Endodermal cell (in vitro differentiated cells): Measurements from ENCODE around the gene SHOC2. TPM values are rescaled to one million over a fixed set of nuclear protein-coding genes. Genes with fewer than 3 reads are reported as not detected.
A peak's percentile ranks its signal among the peaks of the same experiment; 100 is the strongest.

Experiments
- DNase-seq: peaks from one replicate; pipeline ENCODE4 v3.0.0-alpha.2; 2017
- H3K27ac ChIP-seq: 2 replicates; pipeline ENCODE4 v1.5.1; 2013; ENCODE audit warnings: mild to moderate bottlenecking, low read depth, low read length, moderate library complexity
- H3K27me3 ChIP-seq: 2 replicates; pipeline ENCODE4 v1.6.1; 2013; ENCODE audit warnings: mild to moderate bottlenecking, low read length, moderate library complexity; ENCODE audit not compliant: insufficient read depth, control insufficient read depth, poor library complexity, severe bottlenecking
- H3K36me3 ChIP-seq: 2 replicates; pipeline ENCODE4 v1.7.0; 2013; ENCODE audit warnings: mild to moderate bottlenecking, low read length, moderate library complexity; ENCODE audit not compliant: control insufficient read depth, insufficient read depth
- H3K4me1 ChIP-seq: one replicate; pipeline ENCODE4 v1.7.0; 2013; ENCODE audit warnings: low read length; ENCODE audit not compliant: control insufficient read depth, insufficient read depth
- H3K4me3 ChIP-seq: 2 replicates; pipeline ENCODE4 v1.5.1; 2013; ENCODE audit warnings: mild to moderate bottlenecking, low read length, moderate library complexity
- H3K9ac ChIP-seq: 2 replicates; pipeline ENCODE4 v1.6.1; 2013; ENCODE audit warnings: mild to moderate bottlenecking, low read length, moderate library complexity; ENCODE audit not compliant: poor library complexity, severe bottlenecking; ENCODE audit errors: extremely low read depth
- H3K9me3 ChIP-seq: 2 replicates; pipeline ENCODE4 v1.6.1; 2013; ENCODE audit warnings: mild to moderate bottlenecking, low read length, moderate library complexity; ENCODE audit not compliant: control insufficient read depth
- H3K27ac Mint-ChIP-seq: 2 replicates; pipeline ENCODE4 v1.8.0; 2020; ENCODE audit warnings: mixed read lengths
- H3K27me3 Mint-ChIP-seq: 2 replicates; pipeline ENCODE4 v1.8.0; 2021; ENCODE audit warnings: mild to moderate bottlenecking, mixed read lengths; ENCODE audit not compliant: insufficient read depth
- H3K36me3 Mint-ChIP-seq: 2 replicates; pipeline ENCODE4 v1.8.0; 2020; ENCODE audit warnings: low read depth, mixed read lengths
- H3K4me1 Mint-ChIP-seq: 2 replicates; pipeline ENCODE4 v1.8.0; 2020; ENCODE audit warnings: mixed read lengths
- H3K4me3 Mint-ChIP-seq: 2 replicates; pipeline ENCODE4 v1.8.0; 2020; ENCODE audit warnings: mild to moderate bottlenecking, moderate library complexity, mixed read lengths
- H3K9me3 Mint-ChIP-seq: 2 replicates; pipeline ENCODE4 v1.8.0; 2020; ENCODE audit warnings: mild to moderate bottlenecking, mixed read lengths
- WGBS, 2 experiments: methylation state at CpG; one replicate each; pipeline versions ENCODE4 v1.1.5 to v1.1.7; 2013; ENCODE audit warnings: missing lambda C conversion rate in 2 of 2, mixed read lengths in 1 of 2; ENCODE audit not compliant: insufficient coverage in 1 of 2, insufficient read length in 1 of 2; 5-methylcytosine and 5-hydroxymethylcytosine counted together
- total RNA-seq, 2 donors: library from RNA; stranded (reverse); fragmentation: NEBNext Ultra II Directional in 1 of 2; extraction: Animal tissue kit (Norgen Biotek cat#: 25700) in 1 of 2; gene quantifications; 2 replicates in 1 of 2; 3 replicates in 1 of 2; pipeline ENCODE4 v1.2.1, GENCODE V29; 2021
- TF ChIP-seq, protein P1 (sequence below): fragments of 200-600 bp; sonication (generic); conservative IDR thresholded peaks from 2 replicates; pipeline ENCODE4 v1.5.0; 2021; ENCODE audit warnings: antibody characterized with exemption, mild to moderate bottlenecking

Gene SHOC2
- total RNA-seq, 2 donors from 2014 or later = 38.4 to 49.6 TPM

GRCh38 chr10:111035542-111035941, 116.1 kb downstream of the SHOC2 start:
- Histone ChIP-seq H3K36me3 (peaks cover 6% of the 10 kb centered on the region), H3K9me3 (peaks cover 52% of the 10 kb centered on the region), H3K27me3 (no peaks in the 10 kb centered on the region), H3K27ac (no peak overlapping the region), H3K4me3 (no peak overlapping the region), H3K9ac (no peak overlapping the region), H3K4me1 (no peaks in the 10 kb centered on the region)
- TF ChIP-seq, protein P1, sequence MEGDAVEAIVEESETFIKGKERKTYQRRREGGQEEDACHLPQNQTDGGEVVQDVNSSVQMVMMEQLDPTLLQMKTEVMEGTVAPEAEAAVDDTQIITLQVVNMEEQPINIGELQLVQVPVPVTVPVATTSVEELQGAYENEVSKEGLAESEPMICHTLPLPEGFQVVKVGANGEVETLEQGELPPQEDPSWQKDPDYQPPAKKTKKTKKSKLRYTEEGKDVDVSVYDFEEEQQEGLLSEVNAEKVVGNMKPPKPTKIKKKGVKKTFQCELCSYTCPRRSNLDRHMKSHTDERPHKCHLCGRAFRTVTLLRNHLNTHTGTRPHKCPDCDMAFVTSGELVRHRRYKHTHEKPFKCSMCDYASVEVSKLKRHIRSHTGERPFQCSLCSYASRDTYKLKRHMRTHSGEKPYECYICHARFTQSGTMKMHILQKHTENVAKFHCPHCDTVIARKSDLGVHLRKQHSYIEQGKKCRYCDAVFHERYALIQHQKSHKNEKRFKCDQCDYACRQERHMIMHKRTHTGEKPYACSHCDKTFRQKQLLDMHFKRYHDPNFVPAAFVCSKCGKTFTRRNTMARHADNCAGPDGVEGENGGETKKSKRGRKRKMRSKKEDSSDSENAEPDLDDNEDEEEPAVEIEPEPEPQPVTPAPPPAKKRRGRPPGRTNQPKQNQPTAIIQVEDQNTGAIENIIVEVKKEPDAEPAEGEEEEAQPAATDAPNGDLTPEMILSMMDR = no peak
- no peak for DNase-seq
- peaks cover 57% of the 10 kb centered on the region for H3K9me3 Mint-ChIP-seq
- no peaks in the 10 kb centered on the region for H3K4me1 Mint-ChIP-seq
- no peak overlapping the region for H3K4me3 Mint-ChIP-seq
- H3K27me3 Mint-ChIP-seq = peaks cover 1% of the 10 kb centered on the region
- H3K27ac Mint-ChIP-seq = no peak overlapping the region
- peaks cover 29% of the 10 kb centered on the region for H3K36me3 Mint-ChIP-seq

DNA sequence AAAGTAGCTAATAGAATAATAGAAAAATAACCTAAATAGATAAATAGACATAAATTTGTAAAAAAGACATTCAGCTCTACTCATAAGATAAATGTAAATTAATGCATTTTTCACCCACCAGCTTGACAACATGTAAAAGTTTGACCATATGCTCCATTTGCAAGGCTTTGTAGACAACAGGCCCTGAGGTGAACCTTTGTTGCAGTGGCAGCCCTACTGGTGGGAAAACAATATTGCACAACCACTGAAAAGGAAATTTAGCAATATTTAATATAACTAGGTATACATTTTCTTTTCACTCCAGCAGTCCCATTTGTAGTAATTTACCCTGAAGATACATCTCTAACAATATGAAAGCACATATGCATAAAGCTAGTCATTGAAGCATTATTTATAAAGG, 118.5 kb downstream of the SHOC2 start:
- no peak overlapping the region for H3K9ac ChIP-seq
- Mint-ChIP-seq H3K36me3 (peaks cover 13% of the 10 kb centered on the region), H3K27ac (no peak overlapping the region), H3K4me1 (no peaks in the 10 kb centered on the region), H3K9me3 (peaks cover 57% of the 10 kb centered on the region), H3K27me3 (peaks cover 1% of the 10 kb centered on the region), H3K4me3 (no peak overlapping the region)
- no peak overlapping the region for H3K27ac ChIP-seq
- H3K9me3 ChIP-seq = peaks cover 51% of the 10 kb centered on the region
- no peaks in the 10 kb centered on the region for H3K4me1 ChIP-seq
- no peaks in the 10 kb centered on the region for H3K36me3 ChIP-seq
- no peak for DNase-seq
- TF ChIP-seq, protein P1 = peak; percentile 64
- no peaks in the 10 kb centered on the region for H3K27me3 ChIP-seq
- H3K4me3 ChIP-seq = no peak overlapping the region

DNA sequence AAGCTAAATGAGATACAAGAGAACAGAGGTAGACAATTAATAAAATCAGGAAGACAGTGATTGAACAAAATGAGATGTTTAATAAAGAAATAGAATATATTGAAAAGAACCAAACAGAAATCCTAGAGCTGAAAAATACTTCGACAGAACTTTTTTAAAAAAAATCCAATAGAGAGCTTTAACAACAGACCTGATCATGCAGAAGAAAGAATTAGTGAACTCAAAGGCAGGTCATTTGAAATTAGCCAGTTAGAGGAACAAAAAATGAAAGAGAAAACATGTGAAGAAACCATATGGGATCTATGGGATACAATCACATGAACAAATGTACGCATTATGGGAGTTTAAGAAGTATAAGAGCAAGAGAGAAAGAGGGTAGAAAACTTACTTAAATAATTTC, 120.1 kb downstream of the SHOC2 start:
- Histone ChIP-seq H3K27me3 (no peaks in the 10 kb centered on the region), H3K36me3 (no peaks in the 10 kb centered on the region), H3K9me3 (peaks cover 49% of the 10 kb centered on the region), H3K4me3 (peak overlapping the region; percentile 17), H3K27ac (no peak overlapping the region), H3K4me1 (no peaks in the 10 kb centered on the region), H3K9ac (no peak overlapping the region)
- no peak overlapping the region for H3K27ac Mint-ChIP-seq
- H3K9me3 Mint-ChIP-seq = peaks cover 58% of the 10 kb centered on the region
- TF ChIP-seq, protein P1 = no peak
- DNase-seq = no peak
- no peak overlapping the region for H3K4me3 Mint-ChIP-seq
- H3K36me3 Mint-ChIP-seq = peaks cover 2% of the 10 kb centered on the region
- 80 to 95% methylated on average over 1 to 2 of the region's 2 CpGs for WGBS, 2 experiments
- no peaks in the 10 kb centered on the region for H3K4me1 Mint-ChIP-seq
- H3K27me3 Mint-ChIP-seq = no peaks in the 10 kb centered on the region
